ACHN (cell line): ENCODE data around the gene TBC1D9.
A peak's percentile ranks its signal among the peaks of the same experiment; 100 is the strongest.
"Not testable (repeated sequence)": the region's sequence is repeated elsewhere in the genome, so short reads cannot be mapped to it uniquely, and the experiment has no call there.

Experiments used
- DNase-seq: peaks from one replicate; pipeline ENCODE4 v3.0.0-alpha.2; 2015
- in situ Hi-C: cut with HindIII; loops from 2 replicates; pipeline ENCODE4 v1.10.0; 2017; ENCODE audit warnings: low sequenced_read_pairs, low pct_ligation_motif_present, low pct_unique_long_range_greater_than_20kb

TBC1D9 gene

GRCh38 chr4:140756319-140757231 is at the start of gene TBC1D9:
Gene TBC1D9 (minus strand): TSS chr4:140756385. CDS start chr4:140756045, 340 bp downstream.
- peak; percentile 50 for DNase-seq
- in situ Hi-C loops, result no loop called here

GRCh38 chr4:140805293-140805692 is 49.1 kb upstream of the TBC1D9 start:
- DNase-seq, result no peak
- in situ Hi-C loops, result no loop called here

- DNase-seq, result no peak
- in situ Hi-C loops, result no loop called here
Observed at GRCh38 chr4:140802591-140802990, 46.4 kb upstream of the TBC1D9 start.

GRCh38 chr4:140800666-140801065 is 44.5 kb upstream of the TBC1D9 start:
- no peak for DNase-seq

GRCh38 chr4:140799686-140800225 is 43.6 kb upstream of the TBC1D9 start:
- DNase-seq, result no peak
- in situ Hi-C loops, result no loop called here

More at GRCh38 chr4:140800666-140801065, 44.5 kb upstream of the TBC1D9 start:
- in situ Hi-C loops, result no loop called here

- in situ Hi-C loops, result no loop called here
- DNase-seq, result no peak
Observed at GRCh38 chr4:140793291-140793690, 37.1 kb upstream of the TBC1D9 start.

GRCh38 chr4:140790765-140791164 is 34.6 kb upstream of the TBC1D9 start:
- peak; percentile 45 for DNase-seq
- in situ Hi-C loops, result no loop called here

- DNase-seq, result no peak
- in situ Hi-C loops, result no loop called here
Observed at GRCh38 chr4:140790171-140790570, 34.0 kb upstream of the TBC1D9 start.

GRCh38 chr4:140789759-140790158 is 33.6 kb upstream of the TBC1D9 start:
- DNase-seq, result no peak
- in situ Hi-C loops, result no loop called here

GRCh38 chr4:140782787-140783186 is 26.6 kb upstream of the TBC1D9 start:
- in situ Hi-C loops, DNase-seq: not testable (repeated sequence)

- in situ Hi-C loops, result no loop called here
- DNase-seq, result no peak
Observed at GRCh38 chr4:140781596-140781995, 25.4 kb upstream of the TBC1D9 start.

- no peak for DNase-seq
- in situ Hi-C loops, result no loop called here
Observed at GRCh38 chr4:140777894-140778293, 21.7 kb upstream of the TBC1D9 start.

GRCh38 chr4:140777386-140777785 is 21.2 kb upstream of the TBC1D9 start:
- DNase-seq, result no peak
- in situ Hi-C loops, result no loop called here

- in situ Hi-C loops, result no loop called here
- no peak for DNase-seq
Observed at GRCh38 chr4:140776556-140776955, 20.4 kb upstream of the TBC1D9 start.

- in situ Hi-C loops, result no loop called here
- DNase-seq, result no peak
Observed at GRCh38 chr4:140774956-140775355, 18.8 kb upstream of the TBC1D9 start.

- in situ Hi-C loops, result no loop called here
- DNase-seq, result no peak
Observed at GRCh38 chr4:140774510-140774909, 18.3 kb upstream of the TBC1D9 start.

- no peak for DNase-seq
- in situ Hi-C loops, result no loop called here
Observed at GRCh38 chr4:140769209-140769608, 13.0 kb upstream of the TBC1D9 start.

- in situ Hi-C loops, result no loop called here
Observed at GRCh38 chr4:140764785-140765392, 8.7 kb upstream of the TBC1D9 start.

GRCh38 chr4:140762202-140762601 is 6.0 kb upstream of the TBC1D9 start:
- no peak for DNase-seq
- in situ Hi-C loops, result no loop called here

More at GRCh38 chr4:140764785-140765392, 8.7 kb upstream of the TBC1D9 start:
- DNase-seq, result no peak
